GM21619 (cell line): ENCODE data around the gene ZNF333.
"Not testable (repeated sequence)": the region's sequence is repeated elsewhere in the genome, so short reads cannot be mapped to it uniquely, and the experiment has no call there.

ENCODE experiments used
- ATAC-seq: cut with Tn5 transposase; IDR thresholded peaks from one replicate; pipeline ENCODE4 v1.9.1; 2021; ENCODE audit not compliant: unreplicated experiment

Gene ZNF333

DNA sequence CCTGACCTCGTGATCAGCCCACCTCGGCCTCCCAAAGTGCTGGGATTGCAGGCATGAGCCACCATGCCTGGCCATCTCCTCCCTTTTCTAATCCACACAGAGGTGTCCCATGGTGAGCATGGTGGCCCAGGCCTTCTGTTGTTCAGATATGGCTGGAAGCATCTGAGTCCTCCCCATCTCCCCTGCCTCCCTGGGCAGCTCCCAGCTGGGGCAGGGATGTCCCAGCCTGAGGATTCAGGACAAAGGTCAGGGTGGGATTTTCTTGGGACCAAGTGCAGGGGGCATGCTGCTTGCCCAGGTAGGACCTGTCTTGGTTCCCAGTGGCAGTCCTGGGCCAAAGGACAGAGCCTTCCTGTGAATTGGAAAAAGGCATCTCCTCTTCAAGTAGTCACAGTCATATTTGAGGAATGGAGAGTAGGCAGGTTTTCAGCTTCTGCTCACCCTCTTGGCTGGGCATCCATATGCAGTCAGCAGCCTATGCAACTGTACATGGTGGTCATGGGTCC lies 77.7 kb downstream of the ZNF333 start:
- no peak for ATAC-seq

DNA sequence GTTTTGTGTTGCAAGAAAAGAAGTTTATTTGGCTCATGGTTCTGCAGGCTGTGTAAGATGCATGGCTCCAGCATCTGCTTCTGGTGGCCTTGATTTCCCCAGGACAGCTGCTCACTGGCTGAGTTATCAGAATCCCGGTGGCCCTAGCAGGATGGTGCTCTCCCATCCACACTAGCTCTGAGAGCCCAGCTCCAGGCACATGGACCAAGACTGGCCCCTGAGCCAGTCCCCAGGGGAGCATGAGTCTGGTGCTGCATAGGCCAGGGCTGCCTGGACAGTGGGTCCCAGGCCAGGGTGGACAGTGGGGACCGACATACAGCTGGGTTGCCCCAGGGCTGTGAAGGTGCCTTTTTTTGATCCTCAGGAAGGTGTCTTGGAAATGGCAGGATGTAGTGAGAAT lies 78.2 kb downstream of the ZNF333 start:
- ATAC-seq: no peak

DNA sequence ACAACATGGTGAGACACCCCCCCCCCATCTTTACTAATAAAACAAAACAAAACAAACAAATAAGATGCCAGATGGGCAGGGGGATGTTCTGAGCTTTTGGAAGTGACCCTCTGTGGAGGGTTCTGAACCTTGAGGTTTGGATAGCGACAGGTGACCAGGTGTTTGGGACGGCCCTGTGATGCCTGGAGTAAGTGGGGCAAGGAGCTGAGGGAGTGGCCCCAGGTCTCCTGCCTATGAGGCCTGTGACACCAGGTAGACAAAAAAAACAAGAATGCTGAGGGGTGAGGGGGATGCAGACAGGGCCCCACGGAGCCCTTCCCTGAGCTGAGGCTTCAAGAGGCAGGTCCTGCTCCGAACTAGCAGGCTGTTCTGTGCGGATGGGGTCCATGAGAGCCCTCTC lies 79.4 kb downstream of the ZNF333 start:
- ATAC-seq: no peak

DNA sequence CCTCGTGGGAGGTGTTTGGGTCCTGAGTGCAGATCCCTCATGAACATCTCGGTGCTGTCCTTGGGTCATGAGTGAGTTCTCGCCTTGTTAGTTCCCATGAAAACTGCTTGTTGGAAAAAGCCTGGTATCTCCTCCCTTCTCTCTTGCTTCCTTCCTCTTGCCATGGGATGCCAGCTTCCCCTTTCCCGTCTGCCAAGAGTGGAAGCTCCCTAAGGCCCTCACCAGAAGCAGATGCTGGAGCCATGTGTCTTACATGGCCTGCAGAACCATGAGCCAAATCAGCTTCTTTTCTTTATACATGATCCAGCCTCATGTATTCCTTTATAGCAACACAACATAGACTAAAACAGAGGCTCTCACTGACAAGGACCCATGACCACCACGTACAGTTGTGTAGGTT lies 80.3 kb downstream of the ZNF333 start:
- ATAC-seq: no peak

DNA sequence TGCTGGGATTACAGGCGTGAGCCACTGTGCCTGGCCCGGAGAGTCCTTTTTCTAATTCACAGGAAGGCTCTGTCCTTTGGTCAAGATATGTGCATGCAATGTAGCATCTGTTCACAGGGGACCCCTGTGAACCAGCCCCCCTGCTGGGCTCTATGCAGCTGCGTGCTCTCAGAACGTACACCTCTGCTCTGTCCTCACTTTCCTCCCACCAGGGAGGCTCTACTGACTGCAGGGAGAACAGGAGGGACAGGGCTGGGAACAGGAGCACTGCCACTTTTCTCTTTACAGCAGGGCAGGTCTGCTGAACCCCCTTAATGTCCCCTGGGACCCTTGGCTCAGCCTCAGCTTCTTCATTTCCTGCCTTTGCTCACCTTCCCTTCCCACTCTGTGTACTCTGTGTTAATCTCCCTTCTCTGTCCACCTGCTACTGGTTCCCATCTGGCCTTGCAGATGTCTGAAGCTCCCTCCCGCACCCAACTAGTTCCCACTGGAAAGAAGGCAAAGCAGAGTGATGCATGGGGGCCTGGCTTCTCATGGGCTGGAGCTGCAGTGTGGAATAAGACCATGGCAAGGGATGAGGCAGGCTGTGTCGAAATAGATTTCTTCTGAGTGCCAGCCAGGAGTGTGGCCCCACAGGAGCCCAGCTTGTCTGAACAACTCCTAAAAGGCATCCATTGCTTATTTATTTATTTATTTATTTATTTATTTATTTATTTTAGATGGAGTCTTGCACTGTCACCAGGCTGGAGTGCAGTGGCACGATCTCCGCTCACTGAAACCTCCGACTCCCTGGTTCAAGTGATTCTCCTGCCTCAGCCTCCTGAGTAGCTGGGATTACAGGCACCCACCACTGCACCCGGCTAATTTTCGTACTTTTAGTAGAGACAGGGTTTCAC lies 81.3 kb downstream of the ZNF333 start:
- ATAC-seq: no peak

DNA sequence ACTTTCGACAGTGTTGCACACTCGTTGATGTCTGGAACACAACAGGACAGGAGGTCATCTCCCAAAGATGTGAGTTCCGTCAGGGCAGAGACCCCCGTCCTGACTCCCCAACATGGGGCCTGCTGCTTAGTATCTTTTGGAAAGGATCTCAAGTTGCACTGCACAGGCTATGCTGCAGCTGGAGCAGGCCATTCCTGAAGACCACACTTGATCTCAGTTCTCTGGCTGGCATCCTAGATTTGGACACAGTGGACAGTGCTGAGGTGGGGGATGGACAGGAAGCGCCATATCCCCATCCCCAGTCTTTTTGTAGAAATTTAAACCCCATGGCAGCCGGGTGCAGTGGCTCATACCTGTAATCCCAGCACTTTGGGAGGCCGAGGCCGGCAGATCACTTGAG lies 82.6 kb downstream of the ZNF333 start:
- no peak for ATAC-seq

DNA sequence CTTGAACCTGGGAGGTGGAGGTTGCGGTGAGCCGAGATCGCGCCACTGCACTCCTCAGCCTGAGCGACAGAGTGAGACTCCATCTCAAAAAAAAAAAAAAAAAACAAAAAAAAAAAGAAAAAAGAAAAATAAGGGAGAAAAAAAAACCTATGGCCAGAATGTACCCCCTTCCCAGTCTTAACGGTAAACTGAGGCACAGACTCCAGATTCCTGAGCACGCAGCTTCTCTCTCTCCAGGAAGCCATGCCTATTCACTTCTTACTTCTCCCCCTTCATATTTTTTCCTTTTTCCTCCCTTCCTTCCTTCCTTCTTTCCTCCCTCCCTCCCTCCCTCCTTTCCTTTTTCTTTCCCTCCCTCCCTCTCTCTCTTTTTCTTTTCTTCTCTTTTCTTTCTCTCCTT lies 83.1 kb downstream of the ZNF333 start:
- ATAC-seq: no peak

DNA sequence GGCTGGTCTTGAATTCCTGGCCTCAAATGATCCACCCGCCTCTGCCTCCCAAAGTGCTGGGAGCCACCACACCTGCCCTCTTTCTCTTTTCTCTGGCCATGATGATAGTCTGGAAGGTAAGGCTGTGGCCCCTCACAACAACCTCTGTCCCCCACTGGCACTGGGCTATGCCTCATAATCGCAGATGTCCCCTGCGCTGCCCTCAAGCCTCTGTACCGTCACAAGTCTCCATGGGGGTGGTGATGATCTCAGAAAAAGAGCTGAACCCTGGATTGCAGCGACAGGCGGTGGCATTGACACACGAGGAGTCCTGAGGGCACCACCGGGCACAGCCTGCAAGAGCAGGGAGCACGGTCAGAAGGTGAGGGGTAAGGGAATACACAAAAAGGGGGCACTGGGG lies 83.9 kb downstream of the ZNF333 start:
- not testable (repeated sequence) for ATAC-seq

DNA sequence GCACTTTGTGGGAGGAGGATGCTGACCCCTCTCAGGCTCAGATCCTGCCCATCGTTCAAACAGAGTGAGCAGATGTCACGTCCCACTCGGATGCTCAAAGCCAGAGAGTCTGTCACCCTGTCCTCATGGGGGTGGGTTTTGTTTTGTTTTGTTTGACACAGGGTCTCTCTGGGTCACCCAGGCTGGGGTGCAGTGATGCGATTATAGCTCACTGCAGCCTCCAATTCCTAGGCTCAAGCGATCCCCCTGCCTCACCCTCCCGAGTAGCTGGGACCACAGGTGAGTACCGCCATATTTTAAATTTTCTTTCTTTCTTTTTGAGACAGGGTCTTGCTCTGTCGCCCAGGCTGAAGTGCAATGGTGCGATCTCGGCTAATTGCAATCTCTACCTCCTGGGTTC lies 84.5 kb downstream of the ZNF333 start:
- ATAC-seq: no peak

DNA sequence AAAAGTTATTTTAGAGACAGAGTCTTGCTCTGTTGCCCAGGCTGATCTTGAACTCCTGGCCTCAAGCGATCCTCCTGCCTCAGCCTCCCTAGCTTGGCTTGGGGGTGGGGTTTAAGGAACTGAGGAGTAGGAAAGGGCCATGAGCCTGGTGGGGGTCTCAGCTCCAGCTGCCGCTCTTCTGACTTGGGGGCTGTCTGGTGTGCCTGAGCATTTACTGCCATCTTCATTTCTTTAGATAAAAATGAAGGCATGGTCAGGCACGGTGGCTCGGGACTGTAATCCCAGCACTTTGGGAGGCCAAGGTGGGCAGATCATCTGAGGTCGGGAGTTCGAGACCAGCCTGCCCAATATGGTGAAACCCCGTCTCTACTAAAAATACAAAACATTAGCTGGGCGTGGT lies 85.5 kb downstream of the ZNF333 start:
- not testable (repeated sequence) for ATAC-seq

DNA sequence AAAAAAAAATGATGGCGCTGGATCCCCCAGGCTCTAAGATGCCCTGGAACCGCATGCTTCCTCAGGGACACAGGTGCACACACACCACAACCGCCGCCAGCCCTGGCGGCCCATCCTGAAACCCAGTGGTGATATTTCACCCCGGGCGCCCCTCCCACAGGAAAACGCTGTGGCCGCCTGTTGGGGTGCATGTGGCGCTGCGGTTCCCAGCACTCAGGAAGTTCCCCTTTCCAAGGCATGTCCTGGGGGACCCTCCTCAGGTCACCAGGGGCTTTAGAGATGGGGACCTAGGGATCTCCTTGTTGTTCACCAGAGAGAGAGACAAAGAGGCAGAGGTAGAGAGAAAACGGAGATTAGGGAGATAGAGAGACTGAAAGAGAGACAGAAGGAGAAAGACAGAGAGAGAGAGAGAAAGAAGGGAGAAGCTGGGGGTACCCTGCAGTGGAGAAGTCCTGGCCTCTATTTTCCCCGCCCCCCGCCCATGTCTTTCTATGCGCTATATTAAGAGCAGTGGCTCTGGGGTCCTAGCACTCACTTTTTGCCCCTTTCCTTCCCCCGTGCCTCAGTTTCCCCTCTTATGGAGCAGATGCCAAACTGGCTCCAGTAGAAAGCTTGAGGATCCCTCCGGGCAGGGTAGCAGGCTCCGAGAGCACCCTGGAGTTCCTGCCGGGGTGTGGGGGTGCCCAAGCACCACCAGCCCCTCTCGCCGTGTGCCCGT lies 86.2 kb downstream of the ZNF333 start:
- no peak for ATAC-seq

DNA sequence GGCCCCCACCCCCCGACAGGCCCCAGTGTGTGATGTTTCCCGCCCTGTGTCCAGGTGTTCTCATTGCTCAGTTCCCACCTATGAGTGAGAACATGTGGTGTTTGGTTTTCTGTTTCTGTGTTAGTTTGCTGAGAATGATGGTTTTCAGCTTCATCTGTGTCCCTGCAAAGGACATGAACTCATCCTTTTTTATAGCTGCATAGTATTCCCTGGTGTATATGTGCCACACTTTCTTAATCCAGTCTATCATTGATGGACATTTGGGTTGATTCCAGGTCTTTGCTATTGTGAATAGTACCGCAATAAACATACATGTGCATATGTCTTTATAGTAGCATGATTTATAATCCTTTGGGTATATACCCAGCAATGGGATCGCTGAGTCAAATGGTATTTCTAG lies 87.8 kb downstream of the ZNF333 start:
- not testable (repeated sequence) for ATAC-seq

DNA sequence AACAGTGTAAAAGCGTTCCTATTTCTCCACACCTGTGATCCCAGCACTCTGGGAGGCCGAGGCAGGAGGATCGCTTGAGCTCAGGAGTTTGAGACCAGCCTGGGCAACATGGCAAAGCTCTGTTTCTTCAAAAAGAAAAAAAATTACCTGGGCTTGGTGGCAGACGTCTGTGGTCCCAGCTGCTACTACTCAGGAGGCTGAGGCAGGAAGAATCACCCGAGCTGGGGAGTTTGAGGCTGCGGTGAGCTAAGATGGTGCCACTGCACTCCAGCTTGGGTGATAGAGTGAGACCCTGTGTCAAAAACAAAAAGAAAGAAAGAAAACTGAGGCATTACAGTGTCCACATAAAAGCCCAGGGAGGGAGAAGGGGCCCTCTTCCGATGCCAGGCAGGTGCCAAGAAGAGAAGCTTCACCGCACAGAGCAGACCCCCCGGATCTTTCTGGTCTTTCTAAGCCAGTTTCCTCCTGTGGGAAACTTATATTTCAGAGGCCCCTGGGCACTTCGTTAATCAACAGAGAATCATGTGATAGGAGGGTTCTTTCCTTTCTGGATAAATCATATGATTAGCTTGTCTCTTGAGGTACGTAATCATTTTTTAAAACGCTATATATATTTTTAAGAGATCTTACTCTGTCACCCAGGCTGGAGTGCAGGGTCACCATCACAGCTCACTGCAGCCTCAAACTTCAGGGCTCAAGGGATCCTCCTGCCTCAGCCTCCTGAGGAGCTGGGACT lies 88.4 kb downstream of the ZNF333 start, which contains the start of gene ADGRE2:
ADGRE2 (minus strand) TSS at position 451 of the 736 bp plus-strand sequence. CDS start 1,804 bp downstream, outside the sequence.
- ATAC-seq: not testable (repeated sequence)

DNA sequence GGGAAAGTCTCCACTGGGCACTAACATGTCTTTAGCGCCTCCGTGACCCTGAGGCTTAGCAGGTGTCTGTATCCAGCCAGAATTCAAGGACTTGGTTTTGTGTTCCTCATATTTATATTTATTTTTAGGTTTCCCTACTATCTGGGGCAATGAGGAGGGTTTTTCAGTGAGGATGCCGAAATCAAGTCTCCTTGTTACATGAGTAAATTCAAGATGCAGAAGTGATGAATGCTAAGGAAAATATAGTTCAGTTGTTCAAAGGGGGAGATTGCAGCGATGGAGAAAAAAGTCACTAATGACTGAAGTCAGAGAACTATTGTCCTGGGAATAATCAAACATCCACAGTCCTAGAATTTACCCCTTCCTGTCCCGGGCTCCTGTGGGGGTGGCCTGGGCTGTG lies 89.3 kb downstream of the ZNF333 start:
- no peak for ATAC-seq

DNA sequence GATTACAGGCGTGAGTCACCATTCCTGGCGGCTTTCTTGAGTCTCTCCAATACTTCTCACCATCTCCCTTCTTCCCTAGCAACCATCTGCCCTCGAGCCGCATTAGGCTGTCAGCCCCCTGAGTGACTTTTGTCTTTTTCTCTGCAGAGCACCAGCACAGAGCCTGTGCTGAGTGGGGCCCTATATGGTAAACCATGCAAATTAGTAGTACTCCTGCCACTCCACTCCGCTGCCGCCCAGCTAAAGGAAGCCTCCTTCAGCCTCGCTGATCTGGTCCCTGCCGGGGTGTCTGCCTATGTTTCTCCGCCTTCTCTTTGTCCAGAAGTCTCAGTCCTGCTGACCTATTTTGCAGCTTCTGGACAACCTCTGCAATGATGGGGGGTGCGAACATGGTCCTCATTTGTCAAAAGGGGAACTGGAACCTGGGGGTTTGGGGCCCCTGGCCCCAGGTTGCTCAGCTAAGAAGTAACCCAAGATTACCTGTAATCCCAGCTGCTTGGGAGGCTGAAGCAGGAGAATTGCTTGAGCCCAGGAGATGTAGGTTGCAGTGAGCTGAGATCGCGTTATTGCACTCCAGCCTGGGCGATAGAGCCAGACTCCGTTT lies 90.9 kb downstream of the ZNF333 start:
- ATAC-seq: not testable (repeated sequence)

DNA sequence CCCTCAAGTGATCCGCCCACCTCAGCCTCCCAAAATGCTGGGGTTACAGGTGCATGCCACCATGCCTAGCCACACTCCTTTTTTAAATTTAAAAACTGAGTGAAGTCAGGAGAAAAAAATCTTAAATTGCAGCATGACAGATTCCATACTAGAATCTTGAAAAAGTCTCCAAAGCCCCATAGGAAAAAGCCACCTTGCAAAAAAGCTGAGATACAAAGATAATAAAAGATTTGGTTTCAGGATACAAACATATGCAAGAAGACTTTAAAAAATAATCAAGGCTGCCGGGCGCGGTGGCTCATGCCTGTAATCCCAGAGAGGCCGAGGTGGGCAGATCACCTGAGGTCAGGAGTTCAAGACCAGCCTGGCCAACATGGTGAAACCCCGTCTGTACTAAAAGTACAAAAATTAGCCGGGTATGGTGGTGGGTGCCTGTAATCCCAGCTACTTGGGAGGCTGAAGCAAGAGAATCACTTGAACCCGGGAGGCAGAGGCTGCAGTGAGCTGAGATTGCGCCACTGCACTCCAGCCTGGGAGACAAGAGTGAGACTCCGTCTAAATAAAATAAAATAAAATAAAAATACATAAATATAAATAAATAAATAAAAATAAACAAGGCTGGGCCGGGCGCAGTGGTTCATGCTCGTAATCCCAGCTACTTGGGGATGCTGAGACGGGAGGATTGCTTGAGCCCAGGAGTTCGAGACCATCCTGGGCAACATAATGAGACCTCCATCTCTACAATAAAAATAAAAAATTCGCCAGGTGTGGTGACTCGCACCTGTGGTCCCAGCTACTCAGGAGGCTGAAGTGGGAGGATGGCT lies 92.1 kb downstream of the ZNF333 start:
- ATAC-seq: not testable (repeated sequence)

DNA sequence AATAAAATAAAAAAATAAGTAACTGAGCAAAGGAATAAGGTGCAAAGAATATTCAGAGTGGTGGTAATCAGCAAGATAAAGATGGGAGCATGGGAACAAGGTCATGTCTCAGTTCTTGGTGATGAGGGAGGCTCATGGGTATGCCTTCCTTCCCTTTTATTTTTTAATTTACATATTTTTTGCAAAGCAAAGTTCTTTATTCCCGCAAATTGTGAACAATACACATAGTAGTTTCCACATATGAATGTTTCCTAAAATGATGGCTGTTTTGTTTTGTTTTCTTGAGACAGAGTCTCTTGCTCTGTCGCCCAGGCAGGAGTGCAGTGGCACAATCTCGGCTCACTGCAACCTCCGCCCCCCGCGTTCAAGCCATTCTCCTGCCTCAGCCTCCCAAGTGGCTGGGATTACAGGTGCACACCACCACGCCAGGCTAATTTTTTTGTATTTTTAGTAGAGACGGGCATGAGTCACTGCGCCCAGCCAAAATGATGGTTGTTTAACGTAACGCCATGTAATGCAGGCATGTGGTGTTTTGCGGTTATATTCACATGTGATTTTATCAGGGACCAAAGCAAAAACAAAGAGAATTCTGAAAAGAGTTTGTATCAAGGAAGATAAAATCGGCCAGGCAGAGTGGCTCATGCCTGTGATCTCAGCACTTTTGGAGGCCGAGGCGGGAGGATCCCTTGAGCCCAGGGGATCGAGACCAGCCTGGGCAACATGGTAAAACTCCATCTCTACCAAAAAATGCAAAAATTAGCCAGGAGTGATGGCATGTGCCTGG lies 93.0 kb downstream of the ZNF333 start:
- ATAC-seq: no peak
